HuH-7.5 (cell line): ENCODE results near the gene CXADR.
A peak's percentile ranks its signal among the peaks of the same experiment; 100 is the strongest.
"Not testable (repeated sequence)": the region's sequence is repeated elsewhere in the genome, so short reads cannot be mapped to it uniquely, and the experiment has no call there.

ENCODE experiments used
- DNase-seq: peaks from one replicate; pipeline ENCODE4 v3.0.0; 2011; ENCODE audit warnings: low spot score

CXADR gene

DNA sequence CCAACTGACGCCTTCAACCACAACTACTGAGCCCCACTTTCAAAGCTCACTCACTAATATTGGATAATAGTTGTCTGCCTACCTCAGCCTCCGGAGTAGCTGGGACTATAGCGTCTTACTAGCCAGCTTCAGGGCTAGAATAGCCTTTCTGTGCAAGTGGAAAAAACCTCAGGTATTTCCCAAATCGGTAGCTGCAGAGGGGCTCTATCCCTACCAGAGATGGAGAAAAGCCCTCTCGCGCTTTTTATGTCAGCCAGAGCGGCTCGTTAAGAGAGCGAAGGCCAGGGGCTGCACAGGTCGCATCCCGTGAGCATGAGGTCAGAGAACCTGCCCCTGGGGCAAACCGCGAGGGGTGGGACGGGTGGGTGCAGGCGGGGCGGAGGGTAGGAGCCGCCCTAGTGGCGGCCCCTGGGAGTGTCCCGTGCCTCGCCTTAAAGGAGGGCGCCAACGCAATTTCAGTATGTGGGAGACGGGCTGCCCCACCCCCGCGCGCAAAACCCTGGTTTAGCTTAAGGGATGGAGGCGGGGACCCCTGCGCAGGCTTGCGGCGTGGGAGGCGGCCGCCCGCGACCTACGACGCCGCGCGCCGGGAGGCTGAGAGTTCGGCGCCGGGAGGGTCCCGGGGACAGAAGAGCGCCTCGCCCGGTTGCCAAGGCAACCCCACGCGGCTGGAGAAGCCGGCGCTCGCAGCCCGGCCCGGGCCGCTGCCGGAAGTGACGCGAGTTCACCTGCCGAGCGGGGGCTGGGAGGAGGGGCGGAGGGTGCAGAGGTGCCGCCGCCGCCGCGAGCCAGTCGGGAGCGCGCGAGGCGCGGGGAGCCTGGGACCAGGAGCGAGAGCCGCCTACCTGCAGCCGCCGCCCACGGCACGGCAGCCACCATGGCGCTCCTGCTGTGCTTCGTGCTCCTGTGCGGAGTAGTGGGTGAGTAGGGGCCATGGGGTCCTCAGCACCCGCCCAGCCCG, at the start of gene CXADR:
Gene CXADR (plus strand): TSS at position 791 of the 961 bp plus-strand sequence. CDS start 87 bp downstream, at position 878.
- peak; percentile 72 for DNase-seq

DNA sequence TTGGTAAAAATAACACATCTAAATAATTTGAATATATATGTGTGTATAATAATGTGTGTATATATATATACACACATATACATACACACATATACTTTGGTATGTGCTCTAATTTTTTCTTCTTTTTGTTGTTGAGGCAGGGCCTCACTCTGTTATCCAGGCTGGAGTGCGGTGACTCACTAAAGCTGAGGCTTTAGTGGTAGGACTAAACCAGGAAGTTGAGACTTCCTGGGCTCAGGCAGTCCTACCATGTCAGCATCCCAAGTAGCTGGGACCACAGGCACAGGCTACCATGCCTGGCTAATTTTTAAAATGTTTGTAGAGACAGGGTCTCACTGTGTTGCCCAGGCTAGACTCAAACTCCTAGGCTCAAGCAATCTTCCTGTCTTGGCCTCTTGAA, 46.7 kb upstream of the CXADR start:
- no peak for DNase-seq

DNA sequence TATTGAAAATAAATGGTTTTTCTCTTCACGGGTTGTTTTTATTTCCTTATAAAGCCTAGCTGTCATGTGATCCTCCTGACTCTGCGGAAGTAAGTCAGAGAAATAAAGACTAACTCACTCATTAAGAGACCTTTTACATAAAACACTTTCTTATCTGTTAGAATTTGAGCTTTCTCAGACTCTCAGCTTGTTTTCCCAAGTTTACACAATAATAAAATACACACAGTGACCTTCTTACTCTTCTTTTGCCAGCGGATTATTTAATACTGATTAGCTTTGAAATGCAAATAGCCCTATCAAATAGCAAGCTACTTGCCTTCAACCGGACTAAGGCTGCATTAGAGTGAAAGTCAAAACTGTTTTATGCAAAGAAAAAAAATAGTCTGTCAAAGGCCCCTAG, 45.5 kb upstream of the CXADR start:
- DNase-seq, result no peak

DNA sequence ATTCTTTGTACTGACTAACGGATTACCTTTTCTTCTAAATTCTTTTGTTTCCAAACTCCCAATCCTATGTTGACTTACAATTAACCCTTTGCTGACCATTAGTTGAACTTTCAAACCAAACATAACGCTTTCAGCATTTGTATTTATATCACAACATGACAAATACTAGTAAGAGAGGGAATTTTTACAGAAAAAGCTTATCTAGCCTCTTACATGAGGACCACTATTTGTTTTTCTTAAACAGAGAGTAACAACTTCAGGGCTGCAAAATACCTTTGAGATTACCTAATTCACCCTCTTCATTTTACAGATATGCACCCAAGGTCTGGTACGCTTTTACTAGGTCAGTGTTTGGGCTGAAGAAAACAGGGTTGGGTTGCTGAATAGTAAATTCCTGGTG, 45.0 kb upstream of the CXADR start:
- DNase-seq, result no peak

DNA sequence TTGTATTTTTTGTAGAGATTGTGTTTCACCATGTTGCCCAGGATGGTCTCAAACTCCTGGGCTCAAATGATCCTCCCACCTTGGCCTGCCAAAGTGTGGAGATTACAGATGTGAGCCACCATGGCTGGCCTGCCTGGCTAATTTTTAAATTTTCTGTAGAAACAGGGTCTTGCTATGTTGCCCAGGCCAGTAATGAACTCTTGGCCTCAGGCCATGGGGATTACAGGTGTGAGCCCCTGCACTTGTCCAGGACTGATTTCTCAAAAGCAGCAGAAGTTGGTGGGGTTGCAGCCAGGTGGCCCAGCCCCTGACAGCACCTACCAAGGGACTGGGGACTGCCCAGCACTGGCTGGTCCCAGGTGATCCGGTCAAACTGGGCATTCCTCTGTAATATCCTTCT, 44.1 kb upstream of the CXADR start:
- DNase-seq, result no peak

DNA sequence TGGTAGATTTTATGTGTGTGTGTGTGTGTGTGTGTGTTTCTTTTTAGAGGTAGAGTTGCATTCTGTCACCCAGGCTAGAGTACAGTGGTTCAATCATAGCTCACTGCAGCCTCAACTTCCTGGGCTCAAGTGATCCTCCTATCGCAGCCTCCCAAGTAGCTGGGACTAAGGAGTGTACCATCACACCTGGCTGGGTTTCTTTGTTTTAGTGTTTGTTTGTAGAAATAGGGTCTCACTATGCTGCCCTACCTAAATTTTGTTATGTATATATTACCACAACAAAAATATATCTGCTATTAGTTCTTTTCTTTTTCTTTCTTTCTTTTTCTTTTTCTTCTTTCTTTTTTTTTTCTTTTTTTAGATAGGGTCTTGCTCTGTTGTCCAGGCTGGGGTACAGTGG, 43.1 kb upstream of the CXADR start:
- DNase-seq, result no peak

DNA sequence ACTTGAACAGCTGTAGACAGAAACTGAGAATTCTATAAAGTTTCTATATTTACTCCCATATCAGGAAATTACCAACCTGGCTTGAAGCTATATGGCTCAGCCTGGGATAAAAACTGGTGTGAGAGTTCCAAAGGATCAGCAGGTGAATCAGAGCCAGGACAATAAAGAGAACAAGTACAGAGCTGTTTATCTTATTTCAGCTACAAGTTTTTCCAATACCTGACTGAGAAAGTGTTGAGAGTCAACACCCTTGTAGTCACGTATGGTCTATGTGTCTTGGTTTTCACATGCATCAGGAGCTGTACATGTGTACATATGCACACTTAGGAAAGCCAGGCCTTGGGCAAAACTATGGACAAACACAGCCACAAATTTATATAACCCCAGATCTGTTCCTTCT, 40.7 kb upstream of the CXADR start:
- DNase-seq, result no peak

DNA sequence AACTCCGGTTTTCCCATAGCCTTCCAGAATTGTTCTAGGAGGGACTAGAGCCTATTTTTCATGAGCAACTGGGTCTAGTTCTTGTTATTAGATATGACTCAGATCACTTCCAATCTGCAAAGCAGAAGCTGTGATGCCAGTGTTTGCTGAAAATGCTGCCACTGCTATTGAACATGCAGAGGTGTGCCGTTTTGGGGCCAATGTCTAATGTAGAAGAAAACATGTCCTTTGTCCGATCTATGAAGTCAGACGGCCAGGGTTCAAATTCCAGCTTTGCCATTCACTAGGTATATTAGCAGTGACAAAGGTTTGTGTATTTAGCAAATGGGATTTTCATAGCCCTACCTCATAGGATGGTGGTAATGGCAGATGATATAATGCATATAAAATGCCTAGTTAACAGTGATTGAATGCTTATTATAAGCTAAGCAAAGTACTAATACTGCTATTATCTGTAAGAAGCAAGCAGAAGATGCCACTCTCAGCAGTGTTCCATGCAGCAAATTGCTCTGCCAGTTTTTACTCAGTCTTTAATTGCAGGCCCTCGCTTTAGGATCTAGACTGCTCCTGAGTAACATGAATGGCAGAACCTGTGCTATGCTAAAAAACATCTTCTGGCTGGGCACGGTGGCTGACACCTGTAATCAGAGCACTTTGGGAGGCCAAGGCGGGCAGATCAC, 40.1 kb upstream of the CXADR start:
- no peak for DNase-seq

DNA sequence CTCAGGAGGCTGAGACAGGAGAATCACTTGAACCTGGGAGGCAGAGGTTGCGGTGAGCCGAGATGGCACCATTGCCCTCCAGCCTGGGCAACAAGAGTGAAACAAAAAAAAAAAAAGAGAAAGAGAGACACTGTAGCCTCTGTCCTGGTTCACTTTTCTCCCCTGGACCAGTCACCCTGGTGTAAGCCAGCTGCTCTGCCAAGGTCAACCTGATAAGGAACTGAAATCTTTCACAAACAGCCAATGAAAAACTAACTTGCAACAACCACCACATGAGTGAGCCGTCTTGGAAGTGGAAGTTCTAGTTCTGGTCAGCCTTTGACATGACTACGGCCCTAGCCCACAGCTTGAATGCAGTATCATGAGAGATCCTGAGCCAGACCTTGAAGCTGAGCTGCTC, 36.8 kb upstream of the CXADR start:
- DNase-seq, result no peak

DNA sequence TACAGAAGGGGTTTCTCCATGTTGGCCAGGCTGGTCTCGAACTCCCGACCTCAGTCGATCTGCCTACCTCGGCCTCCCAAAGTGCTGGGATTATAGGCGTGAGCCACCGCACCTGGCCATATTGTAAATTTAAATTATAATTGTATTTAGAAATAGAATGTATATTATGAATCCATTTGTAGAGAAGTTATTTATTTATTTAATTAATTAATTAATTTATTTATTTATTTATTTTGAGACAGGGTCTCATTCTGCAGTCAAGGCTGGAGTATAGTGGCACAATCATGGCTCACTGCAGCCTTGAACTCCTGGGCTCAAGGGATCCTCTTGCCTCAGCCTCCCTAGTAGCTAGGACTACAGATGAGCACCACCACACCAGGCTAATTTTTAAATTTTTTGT, 34.7 kb upstream of the CXADR start:
- DNase-seq, result not testable (repeated sequence)

DNA sequence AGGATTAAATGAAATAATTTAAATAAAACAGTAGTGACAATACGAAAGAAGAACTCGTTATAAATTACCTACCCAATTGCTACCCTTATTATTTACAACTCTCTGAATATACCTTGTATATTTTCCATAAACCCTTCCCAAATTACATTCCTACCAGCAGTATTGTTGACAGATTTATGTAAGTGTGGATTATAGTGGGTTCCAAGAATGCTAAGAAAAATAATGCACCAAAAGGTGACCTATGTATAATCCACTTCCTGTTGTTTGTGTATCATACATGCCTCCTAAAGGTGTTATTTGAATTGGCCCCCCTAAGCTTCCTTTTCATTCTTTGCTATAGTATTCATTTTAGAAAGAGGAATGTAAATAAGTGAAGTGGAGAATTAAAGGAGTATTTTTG, 33.2 kb upstream of the CXADR start:
- no peak for DNase-seq

DNA sequence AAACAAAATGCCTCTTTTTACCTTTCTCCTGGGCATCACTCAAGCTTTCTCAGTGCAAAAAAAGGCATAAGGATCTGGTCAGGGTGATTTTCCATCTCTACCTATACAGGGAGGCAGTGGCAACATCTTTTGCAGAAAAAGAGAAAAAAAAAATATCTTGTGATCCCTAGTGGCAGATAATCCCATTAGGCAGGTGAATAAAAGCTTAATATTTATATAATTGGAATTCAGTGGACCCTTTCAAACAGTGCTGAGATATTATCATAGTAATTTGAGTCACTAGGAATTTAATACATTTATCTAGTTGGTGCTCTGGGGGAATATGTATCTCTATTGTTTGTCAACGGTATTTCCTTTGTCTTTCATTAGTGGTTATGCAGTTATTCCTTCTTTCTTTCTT, 29.9 kb upstream of the CXADR start:
- no peak for DNase-seq

DNA sequence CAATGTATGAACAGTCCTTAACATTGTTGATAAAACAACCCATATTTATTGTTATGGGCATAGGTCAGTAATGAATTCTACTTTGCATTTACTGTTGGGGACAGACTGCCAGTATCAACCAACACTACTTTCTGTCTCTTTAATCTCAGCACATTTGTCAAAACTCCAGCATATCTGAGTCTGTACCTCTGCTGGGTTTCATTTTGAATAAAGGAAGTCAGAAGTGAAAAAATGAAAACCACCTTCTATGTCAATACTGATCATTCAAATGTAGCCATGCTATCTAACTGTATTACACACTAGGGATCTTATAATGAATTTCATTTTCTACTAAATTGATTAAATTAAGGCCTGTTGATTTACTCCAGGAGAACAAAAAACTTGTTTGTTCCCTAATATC, 24.2 kb upstream of the CXADR start:
- DNase-seq, result no peak

DNA sequence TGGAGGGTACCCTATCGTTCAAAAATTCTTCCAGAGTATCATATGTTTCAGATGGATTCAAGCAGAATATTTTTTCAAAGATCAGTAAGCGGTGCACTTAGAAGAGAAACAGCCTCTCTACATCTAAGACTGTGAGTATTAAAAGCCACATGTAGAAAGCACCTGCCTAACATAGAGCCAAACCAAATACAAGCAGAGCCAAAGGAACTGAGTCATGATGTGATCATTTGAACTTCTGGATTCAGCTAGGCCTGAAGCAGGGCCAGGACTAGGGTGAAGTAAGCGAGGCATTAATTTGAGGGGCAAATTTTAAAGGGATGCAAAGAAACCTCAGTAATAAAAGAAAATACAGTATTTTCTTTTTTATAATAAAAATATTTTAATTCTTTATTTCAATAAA, 23.3 kb upstream of the CXADR start:
- DNase-seq, result not testable (repeated sequence)

DNA sequence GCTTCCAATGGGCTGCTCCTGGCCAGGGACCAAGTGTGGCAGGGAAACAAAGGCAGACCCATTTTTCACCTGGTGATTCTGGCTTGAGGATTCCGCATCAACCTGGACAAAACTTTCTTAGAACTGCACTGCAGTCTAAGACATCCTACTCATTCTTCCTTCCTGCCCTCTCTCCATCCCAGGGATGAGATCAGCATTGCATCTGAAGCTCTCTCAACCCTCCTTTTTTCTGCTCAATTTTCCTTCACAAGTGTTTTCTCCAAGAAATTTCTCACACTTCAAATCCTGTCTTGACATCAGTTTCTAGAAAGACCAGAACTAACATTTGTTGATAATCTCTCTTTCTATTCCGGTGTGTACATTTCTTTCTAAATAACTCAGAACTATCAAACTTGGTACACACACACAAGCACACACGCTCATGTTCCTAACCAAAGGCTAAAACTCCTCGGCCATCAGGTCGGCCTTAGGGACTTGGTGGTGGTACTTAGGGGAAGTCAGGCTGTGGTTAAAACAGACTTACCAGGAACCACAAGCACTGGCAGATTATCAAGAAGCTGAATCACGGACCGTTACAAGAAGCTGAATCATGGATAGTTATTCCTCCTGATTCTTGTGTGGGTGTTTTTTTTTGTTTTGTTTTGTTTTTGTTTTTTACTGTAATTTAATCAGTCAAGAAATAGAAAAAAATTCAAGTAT, 21.0 kb upstream of the CXADR start:
- DNase-seq, result no peak

DNA sequence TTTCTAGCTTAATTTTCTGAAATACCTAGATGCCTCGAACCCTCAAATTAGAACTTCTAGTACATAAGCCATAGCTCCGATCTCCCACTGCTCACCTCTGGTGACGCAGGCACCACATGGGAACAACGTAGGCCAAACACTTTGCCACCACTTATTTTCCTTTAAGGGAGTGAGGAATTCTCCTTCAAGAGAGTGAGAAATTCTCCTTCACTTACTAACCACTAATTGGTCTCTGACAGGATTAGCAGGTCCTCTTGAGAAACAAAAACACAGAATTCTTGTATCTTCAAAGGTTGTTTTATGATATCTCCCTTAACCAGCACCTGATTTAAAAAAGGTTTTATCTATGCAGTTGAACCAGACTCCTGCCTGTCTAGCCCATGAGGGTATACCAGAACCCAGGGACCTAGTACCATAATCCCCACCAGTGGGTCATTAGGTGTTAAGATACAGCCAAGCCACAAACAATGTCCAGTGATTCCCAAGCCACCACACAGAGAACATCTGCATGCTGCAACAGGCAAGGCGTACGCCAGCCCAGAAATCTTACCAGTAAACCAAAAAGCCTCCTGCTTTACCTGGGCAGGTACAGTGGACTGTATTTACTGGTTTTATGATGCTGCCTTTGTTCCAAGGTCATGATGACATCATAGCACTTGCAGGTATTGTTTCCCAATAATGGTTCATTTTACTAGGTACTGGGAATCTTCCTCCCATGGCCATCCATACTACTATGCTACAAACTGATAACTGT, 20.3 kb upstream of the CXADR start:
- no peak for DNase-seq

DNA sequence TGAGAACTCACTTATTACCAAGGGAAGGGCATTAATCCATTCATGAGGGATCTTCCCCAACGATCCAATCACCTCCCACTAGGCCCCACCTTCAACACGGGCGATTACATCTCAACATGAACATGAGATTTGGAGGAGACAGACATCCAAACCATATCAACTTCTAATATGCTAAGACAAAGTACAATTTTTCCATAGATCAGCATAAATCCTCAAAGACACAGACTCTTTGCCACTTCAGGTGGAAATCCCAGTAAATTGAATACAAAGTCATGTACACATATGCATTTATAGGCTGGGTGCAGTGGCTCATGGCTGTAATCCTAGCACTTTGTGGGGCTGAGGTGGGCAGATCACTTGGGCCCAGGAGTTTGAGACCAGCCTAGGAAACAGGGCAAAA, 18.8 kb upstream of the CXADR start:
- no peak for DNase-seq

DNA sequence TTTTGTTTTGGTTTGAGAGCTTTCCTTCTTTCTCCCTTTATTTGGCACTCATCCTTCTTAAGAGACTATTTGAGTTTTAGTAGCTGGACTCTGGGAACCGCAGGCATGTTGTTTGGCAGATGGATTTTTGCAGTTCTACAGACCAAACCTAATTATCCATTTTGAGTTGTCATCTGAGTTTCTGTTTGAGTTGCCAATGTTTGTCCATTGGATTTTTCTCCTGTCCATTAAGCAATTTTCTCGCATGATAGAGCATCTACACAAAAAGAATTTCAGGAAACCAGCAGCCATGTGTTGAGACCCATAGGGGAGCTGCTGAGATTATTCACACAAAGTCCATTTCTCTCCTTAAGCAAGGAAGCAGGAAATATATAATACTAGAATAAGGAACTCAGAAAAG, 17.2 kb upstream of the CXADR start:
- no peak for DNase-seq

DNA sequence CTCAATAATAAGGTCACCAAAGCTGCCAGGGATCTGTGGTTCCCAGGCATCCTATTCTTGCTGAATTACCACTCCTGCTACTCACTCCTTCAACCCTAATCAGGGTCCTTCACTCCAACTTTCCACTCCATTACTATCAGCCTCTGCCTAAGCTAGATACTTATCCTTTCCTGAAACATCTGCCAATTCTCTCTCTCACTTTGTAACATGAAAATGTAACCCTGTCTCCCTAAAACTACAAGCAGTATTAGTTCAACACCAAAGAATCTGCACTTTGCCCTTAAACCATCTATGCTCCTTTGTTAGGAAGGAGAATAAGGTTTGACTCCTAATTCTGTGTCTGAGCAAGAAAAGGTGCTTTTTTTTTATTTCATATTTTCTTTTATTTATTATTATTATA, 15.5 kb upstream of the CXADR start:
- no peak for DNase-seq

DNA sequence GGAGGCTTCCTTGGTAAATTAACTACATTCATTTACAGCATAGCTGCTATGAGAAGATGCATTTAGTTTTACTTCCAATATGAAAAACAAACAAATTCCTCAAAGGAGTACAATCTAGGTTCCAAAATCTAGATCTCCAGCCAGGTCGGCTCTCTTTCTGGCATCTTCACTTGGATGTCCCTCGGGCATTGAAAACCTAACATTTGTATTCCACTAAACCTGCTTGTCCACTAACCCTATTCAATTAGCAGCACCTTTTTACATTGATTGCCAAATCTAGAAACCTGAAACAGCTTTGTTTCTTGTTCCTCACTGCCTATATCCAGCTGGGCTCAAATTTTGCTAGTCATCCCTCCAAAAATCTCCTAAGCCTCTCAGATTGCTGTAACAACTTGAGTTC, 14.3 kb upstream of the CXADR start:
- DNase-seq, result no peak

DNA sequence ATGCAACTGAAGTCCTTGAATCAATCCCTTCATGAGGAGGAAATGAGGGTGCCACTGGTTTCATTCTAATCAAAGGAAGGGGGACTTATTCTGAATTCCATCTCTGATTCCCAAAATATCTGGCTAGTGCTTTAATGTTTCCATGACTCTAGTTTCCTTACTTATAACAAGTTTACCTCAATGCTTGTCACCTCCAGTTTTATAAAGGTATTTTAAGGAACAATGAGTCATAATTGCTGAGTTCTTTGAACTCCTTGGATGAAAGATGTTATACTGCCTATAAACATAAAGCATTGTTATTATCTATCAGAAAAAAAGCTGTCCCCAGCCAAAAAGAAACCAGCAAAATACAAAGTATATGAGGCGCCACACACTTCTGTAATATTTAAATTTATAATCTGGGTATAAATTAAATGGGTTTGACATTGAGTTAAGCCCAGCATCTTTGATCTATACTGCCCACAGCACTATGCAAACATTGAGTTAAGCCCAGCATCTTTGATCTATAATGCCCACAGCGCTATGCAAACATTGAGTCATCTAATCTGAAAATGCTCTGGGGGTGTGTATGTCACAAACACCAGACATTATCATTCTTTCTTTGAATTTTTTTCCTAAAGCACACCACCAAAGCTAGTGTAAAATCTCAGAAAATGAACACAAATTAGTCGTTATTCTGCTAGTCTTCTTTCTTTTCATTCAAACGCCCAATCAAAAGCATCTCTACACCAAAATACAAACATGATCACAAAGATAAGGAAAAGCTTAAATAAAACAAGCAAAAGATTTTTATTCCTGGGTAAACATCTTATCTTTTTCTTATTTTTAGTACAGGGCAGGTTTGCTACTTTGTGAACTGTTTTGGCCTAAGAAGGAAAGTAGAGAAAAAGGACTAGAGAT, 11.5 kb upstream of the CXADR start:
- DNase-seq, result no peak
